OCI-LY7 (cell line): ENCODE measurements around the gene ZNF879. TPM values are rescaled to one million over a fixed set of nuclear protein-coding genes. Genes with fewer than 3 reads are reported as not detected.

Experiments
- BruUV-seq: library from RNA; stranded (reverse); fragments of 400-500 nt; replicated peaks from 2 replicates; lab custom pipeline; 2021; lab: Mats Ljungman, UMichigan
- CTCF ChIA-PET: fragments of 300-600 bp; sonication (Branson Sonifier 250); formaldehyde crosslinking; loops from one replicate; lab custom pipeline; 2022; ENCODE audit warnings: antibody characterized with exemption; ENCODE audit not compliant: unreplicated experiment; lab: Charles Lee
- POLR2A ChIA-PET: fragments of 300-600 bp; sonication (Branson Sonifier 250); formaldehyde crosslinking; loops from one replicate; lab custom pipeline; 2022; ENCODE audit warnings: antibody characterized with exemption; lab: Charles Lee
- DNase-seq: peaks from one replicate; pipeline ENCODE4 v3.0.0-alpha.2; 2015; ENCODE audit warnings: low spot score
- H2AFZ ChIP-seq: fragments of 200-600 bp; sonication (generic), shearing (Covaris generic); 2 replicates; pipeline ENCODE4 v1.6.1; 2014; ENCODE audit warnings: mild to moderate bottlenecking, antibody characterized with exemption, low read length, moderate library complexity
- H3K27ac ChIP-seq: fragments of 200-600 bp; sonication (generic); 2 replicates; pipeline ENCODE4 v1.5.1; 2014; ENCODE audit warnings: mixed run types, low read depth, mild to moderate bottlenecking, moderate library complexity, low read length, inconsistent platforms; ENCODE audit not compliant: poor library complexity, severe bottlenecking
- H3K36me3 ChIP-seq: fragments of 200-600 bp; sonication (generic); 2 replicates; pipeline ENCODE4 v1.6.1; 2014; ENCODE audit warnings: mild to moderate bottlenecking, antibody characterized with exemption, low read length, moderate library complexity, mixed read lengths; ENCODE audit not compliant: insufficient read depth
- H3K4me1 ChIP-seq: fragments of 200-600 bp; sonication (generic); 2 replicates; pipeline ENCODE4 v1.5.1; 2014; ENCODE audit warnings: mild to moderate bottlenecking, low read length; ENCODE audit not compliant: insufficient read depth, poor library complexity, severe bottlenecking
- H3K4me2 ChIP-seq: fragments of 200-600 bp; sonication (generic); 2 replicates; pipeline ENCODE4 v1.6.1; 2014; ENCODE audit warnings: mild to moderate bottlenecking, low read length
- H3K4me3 ChIP-seq: fragments of 200-600 bp; sonication (generic); 2 replicates; pipeline ENCODE4 v1.5.1; 2014; ENCODE audit warnings: mild to moderate bottlenecking, low read depth, low read length; ENCODE audit not compliant: poor library complexity, severe bottlenecking
- H3K79me2 ChIP-seq: fragments of 200-600 bp; sonication (generic); 2 replicates; pipeline ENCODE4 v1.6.1; 2016; ENCODE audit warnings: low read depth, mild to moderate bottlenecking, low read length, moderate library complexity, mixed read lengths; ENCODE audit not compliant: insufficient read depth
- H3K9me2 ChIP-seq: fragments of 200-600 bp; sonication (generic); 2 replicates; pipeline ENCODE4 v1.6.1; 2016; ENCODE audit warnings: mild to moderate bottlenecking, low read length, mixed read lengths; ENCODE audit not compliant: insufficient read depth
- H3K9me3 ChIP-seq: fragments of 200-600 bp; sonication (generic); 2 replicates; pipeline ENCODE4 v1.6.1; 2014; ENCODE audit warnings: mild to moderate bottlenecking, mixed run types, low read length, mixed read lengths
- H4K20me1 ChIP-seq: fragments of 200-600 bp; sonication (generic); 2 replicates; pipeline ENCODE4 v1.6.1; 2014; ENCODE audit warnings: mild to moderate bottlenecking, antibody characterized with exemption, low read length, moderate library complexity, mixed read lengths; ENCODE audit not compliant: insufficient read depth
- CTCF ChIP-seq: fragments of 200-600 bp; sonication (generic); conservative IDR thresholded peaks from 2 replicates; pipeline ENCODE4 v1.5.1; 2014; ENCODE audit warnings: mild to moderate bottlenecking, antibody characterized with exemption, low read length, moderate library complexity, mixed read lengths
- EZH2phosphoT487 ChIP-seq: fragments of 200-600 bp; sonication (generic); IDR thresholded peaks from 2 replicates; pipeline ENCODE4 v1.6.1; 2018; ENCODE audit warnings: low read depth, borderline replicate concordance, mild to moderate bottlenecking, mixed run types, antibody characterized with exemption, low read length, moderate library complexity, mixed read lengths
- intact Hi-C: fragments of 100-400 bp; cut with micrococcal nuclease; formaldehyde crosslinking; loops from one replicate; pipeline ENCODE4 v1.10.0; 2022; ENCODE audit not compliant: unreplicated experiment
- total RNA-seq, 2 experiments: library from RNA; depleted of rRNA in 1 of 2; stranded (reverse); fragments of >200 nt in 1 of 2; shearing (Covaris generic) in 1 of 2; gene quantifications; 2 replicates each; pipeline ENCODE4 v1.2.3, GENCODE V29; 2014 to 2022

The ZNF879 gene
- total RNA-seq, 2 experiments from 2014 or later: 0.55 to 1.3 TPM

- Histone ChIP-seq H3K4me3 (no peak overlapping the region), H3K79me2 (no peaks in the 10 kb centered on the region), H2AFZ (no peak overlapping the region), H3K9me3 (no peaks in the 10 kb centered on the region), H3K4me2 (no peak overlapping the region), H3K9me2 (no peaks in the 10 kb centered on the region), H3K4me1 (no peaks in the 10 kb centered on the region), H4K20me1 (no peaks in the 10 kb centered on the region), H3K36me3 (no peaks in the 10 kb centered on the region), H3K27ac (no peak overlapping the region)
- no peak for DNase-seq
- CTCF ChIA-PET: no interaction called here
- BruUV-seq: no TSS peak
- TF ChIP-seq CTCF (no peak), EZH2phosphoT487 (no peak)
- POLR2A ChIA-PET: no interaction called here
- intact Hi-C loops: no loop called here
Measured at GRCh38 chr5:179061025-179061424, 37.4 kb downstream of the ZNF879 start.

- CTCF ChIA-PET: no interaction called here
- Histone ChIP-seq H3K36me3 (no peaks in the 10 kb centered on the region), H3K79me2 (no peaks in the 10 kb centered on the region), H3K9me3 (0 out of 2 replicates have a peak, but pooled peaks cover 4% of the 10 kb centered on the region), H3K27ac (no peak overlapping the region), H4K20me1 (no peaks in the 10 kb centered on the region), H3K4me3 (no peak overlapping the region), H2AFZ (no peak overlapping the region), H3K4me1 (no peaks in the 10 kb centered on the region), H3K9me2 (no peaks in the 10 kb centered on the region), H3K4me2 (no peak overlapping the region)
- BruUV-seq: no TSS peak
- no peak for DNase-seq
- intact Hi-C loops: no loop called here
- TF ChIP-seq CTCF (no peak), EZH2phosphoT487 (no peak)
- POLR2A ChIA-PET: no interaction called here
Measured at GRCh38 chr5:179065703-179066102, 42.1 kb downstream of the ZNF879 start.

- no peak for DNase-seq
- Histone ChIP-seq H3K36me3 (no peaks in the 10 kb centered on the region), H3K27ac (no peak overlapping the region), H3K9me3 (peaks cover 24% of the 10 kb centered on the region; the same call in 1 of the 2 replicates), H2AFZ (no peak overlapping the region), H3K4me2 (no peak overlapping the region), H4K20me1 (no peaks in the 10 kb centered on the region), H3K4me3 (no peak overlapping the region), H3K4me1 (no peaks in the 10 kb centered on the region), H3K79me2 (no peaks in the 10 kb centered on the region), H3K9me2 (no peaks in the 10 kb centered on the region)
- intact Hi-C loops: no loop called here
- ChIA-PET POLR2A (interaction anchor here (0.6 kb wide), 1 partner anchor 387 kb away, joined by 3 read pairs; no protein-coding TSS in a partner anchor), CTCF (no interaction called here)
- TF ChIP-seq CTCF (no peak), EZH2phosphoT487 (no peak)
- no TSS peak for BruUV-seq
Measured at GRCh38 chr5:179079165-179079987, 55.8 kb downstream of the ZNF879 start.
